Astrocyte of the spinal cord (primary cell): ENCODE results near the gene STK39.

Source experiments
- DNase-seq: peaks from one replicate; pipeline ENCODE4 v3.0.0; 2011; ENCODE audit warnings: low read depth, low spot score
- H3K4me3 ChIP-seq: 2 replicates; pipeline ENCODE4 v1.5.1; 2011; ENCODE audit warnings: low read depth, mild to moderate bottlenecking, low read length, moderate library complexity
- CTCF ChIP-seq: IDR thresholded peaks from 2 replicates; pipeline ENCODE4 v1.5.1; 2012; ENCODE audit warnings: low read depth, mild to moderate bottlenecking, low read length, inconsistent platforms
- in situ Hi-C: cut with HindIII; loops from 2 replicates; pipeline ENCODE4 v1.10.0; 2017; ENCODE audit warnings: low sequenced_read_pairs

STK39 gene

DNA sequence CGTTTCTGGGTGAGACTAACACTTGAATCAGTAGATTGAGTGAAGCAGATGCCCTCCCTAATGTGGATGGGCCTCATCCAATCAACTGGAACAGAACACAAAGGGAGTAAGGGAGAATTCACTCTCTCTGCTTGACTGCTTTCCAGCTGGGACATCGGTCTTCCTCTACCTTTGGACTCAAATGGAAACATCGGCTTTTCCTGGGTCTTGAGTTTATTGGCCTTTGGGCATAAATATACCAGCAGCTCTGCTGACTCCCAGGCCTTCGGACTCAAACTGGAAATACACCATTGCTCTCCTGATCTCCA lies 311.6 kb downstream of the STK39 start:
- in situ Hi-C loops: no loop called here
- H3K4me3 ChIP-seq: no peak overlapping the region
- TF ChIP-seq CTCF: no peak
- no peak for DNase-seq

GRCh38 chr2:167933097-167933814 lies 314.1 kb downstream of the STK39 start:
- no peak for DNase-seq
- H3K4me3 ChIP-seq: no peak overlapping the region
- in situ Hi-C loops: no loop called here
- no peak for TF ChIP-seq CTCF

DNA sequence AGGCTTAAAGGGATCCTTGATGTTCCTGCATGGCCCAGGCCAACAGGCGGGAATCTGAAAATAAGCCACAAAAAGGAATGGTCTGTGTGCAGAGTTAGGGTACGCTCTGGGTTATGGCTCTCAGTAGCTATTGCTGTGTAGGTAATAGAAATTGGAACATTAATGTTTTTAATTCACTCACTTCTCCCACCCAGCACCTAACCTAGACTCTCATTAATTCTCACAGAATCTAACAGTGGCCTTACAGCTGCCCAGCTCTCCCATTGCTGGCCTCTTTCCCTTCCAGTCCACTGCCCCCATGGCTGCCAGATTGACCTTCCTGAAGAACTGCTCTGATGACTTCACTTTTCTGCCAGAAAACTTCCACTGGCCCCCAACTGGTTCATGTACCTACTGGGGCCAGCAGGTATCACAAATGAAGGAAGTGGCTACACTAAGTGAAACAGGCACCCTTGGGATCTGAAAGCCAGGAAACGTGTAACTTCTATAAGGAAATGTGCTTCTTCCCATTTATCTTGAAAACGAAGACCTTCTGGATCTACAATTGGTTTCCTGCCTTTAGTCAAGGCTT lies 315.2 kb downstream of the STK39 start:
- in situ Hi-C loops: no loop called here

DNA sequence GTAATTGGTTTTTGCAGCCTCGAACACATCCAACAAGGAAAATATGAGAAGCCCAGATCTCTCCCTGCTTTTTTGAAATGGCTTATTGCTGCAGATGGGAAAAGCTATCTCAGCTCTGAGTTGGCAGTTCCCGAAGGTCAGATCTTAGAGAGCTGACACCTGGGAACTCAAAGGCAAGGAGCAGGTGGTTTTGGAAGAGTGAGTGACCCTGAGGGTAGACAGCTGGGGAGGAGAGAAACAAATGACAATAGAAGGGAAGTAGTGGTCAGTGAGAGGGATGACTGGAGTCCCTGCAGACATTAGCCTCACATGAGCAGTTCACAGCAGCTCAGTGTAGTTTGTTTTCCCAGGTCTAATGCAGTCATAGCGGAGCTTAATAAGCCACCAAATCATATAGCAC lies 317.9 kb downstream of the STK39 start:
- in situ Hi-C loops: no loop called here
- DNase-seq: no peak
- no peak overlapping the region for H3K4me3 ChIP-seq
- no peak for TF ChIP-seq CTCF

More for the DNA sequence above, 315.2 kb downstream of the STK39 start:
- H3K4me3 ChIP-seq: no peak overlapping the region
- no peak for TF ChIP-seq CTCF
- DNase-seq: no peak

- no peak overlapping the region for H3K4me3 ChIP-seq
- TF ChIP-seq CTCF: no peak
These were observed 319.0 kb downstream of the STK39 start for GRCh38 chr2:167928434-167928833.

GRCh38 chr2:167925758-167926157 lies 321.6 kb downstream of the STK39 start:
- no peak overlapping the region for H3K4me3 ChIP-seq
- in situ Hi-C loops: no loop called here
- no peak for TF ChIP-seq CTCF
- DNase-seq: no peak

More at GRCh38 chr2:167928434-167928833, 319.0 kb downstream of the STK39 start:
- DNase-seq: no peak
- in situ Hi-C loops: no loop called here

DNA sequence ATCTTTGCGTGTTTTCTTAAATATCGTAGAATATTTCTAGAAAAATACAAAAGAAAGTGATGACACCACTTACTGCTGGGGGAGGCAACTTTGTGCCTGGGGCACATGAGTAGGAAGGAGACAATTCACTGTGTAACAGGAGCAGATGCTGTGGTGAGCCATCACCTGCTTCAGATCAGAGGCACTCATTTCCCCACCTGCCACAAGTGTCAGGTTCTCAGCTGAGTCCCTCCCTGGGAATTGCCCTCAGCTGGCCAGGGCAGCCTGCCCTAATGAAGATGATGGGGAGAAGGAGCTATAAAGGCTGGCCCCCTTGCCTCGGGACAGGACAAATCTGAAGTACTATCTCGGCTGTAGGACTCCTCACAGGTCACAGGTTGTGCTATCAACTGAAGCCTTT lies 322.8 kb downstream of the STK39 start:
- in situ Hi-C loops: no loop called here
- no peak for DNase-seq
- no peak for TF ChIP-seq CTCF
- no peak overlapping the region for H3K4me3 ChIP-seq
